SIG-M5 treated with dmso at 0.1 percent for 504 hours (cell line): ENCODE measurements around the gene POU2F2.

Experiments used
- DNase-seq: peaks from one replicate; lab custom pipeline; 2025; ENCODE audit not compliant: unreplicated experiment; lab: John Stamatoyannopoulos, UW

Gene POU2F2

GRCh38 chr19:42126574-42126973 is 5.7 kb downstream of the POU2F2 start:
- DNase-seq = no peak

- DNase-seq = no peak
Measured at GRCh38 chr19:42125536-42125935, 6.7 kb downstream of the POU2F2 start.

- DNase-seq = no peak
Measured at GRCh38 chr19:42124386-42124901, 7.8 kb downstream of the POU2F2 start.

- DNase-seq = no peak
Measured at GRCh38 chr19:42123765-42124164, 8.5 kb downstream of the POU2F2 start.

GRCh38 chr19:42122691-42123607 is 9.3 kb downstream of the POU2F2 start:
- DNase-seq = no peak

GRCh38 chr19:42121656-42122069 is 10.6 kb downstream of the POU2F2 start:
- peak; percentile 57 for DNase-seq

GRCh38 chr19:42121036-42121621 is 11.1 kb downstream of the POU2F2 start:
- no peak for DNase-seq

- DNase-seq = no peak
Measured at GRCh38 chr19:42120276-42120980, 11.8 kb downstream of the POU2F2 start.

- DNase-seq = no peak
Measured at GRCh38 chr19:42117076-42117475, 15.2 kb downstream of the POU2F2 start.

GRCh38 chr19:42116308-42117075 is 15.8 kb downstream of the POU2F2 start:
- DNase-seq = no peak

- DNase-seq = no peak
Measured at GRCh38 chr19:42115705-42116104, 16.5 kb downstream of the POU2F2 start.

- no peak for DNase-seq
Measured at GRCh38 chr19:42115219-42115618, 17.0 kb downstream of the POU2F2 start.

GRCh38 chr19:42114412-42114811 is 17.8 kb downstream of the POU2F2 start:
- no peak for DNase-seq

GRCh38 chr19:42113641-42114348 is 18.5 kb downstream of the POU2F2 start:
- DNase-seq = no peak

GRCh38 chr19:42111811-42112210 is 20.4 kb downstream of the POU2F2 start:
- no peak for DNase-seq

GRCh38 chr19:42111384-42111783 is 20.9 kb downstream of the POU2F2 start:
- DNase-seq = no peak

- no peak for DNase-seq
Measured at GRCh38 chr19:42110658-42111057, 21.6 kb downstream of the POU2F2 start.

- no peak for DNase-seq
Measured at GRCh38 chr19:42109896-42110295, 22.4 kb downstream of the POU2F2 start.

- DNase-seq = peak; percentile 88
Measured at GRCh38 chr19:42108527-42109389, 23.5 kb downstream of the POU2F2 start.
